Colon (tissue), 2 donors: ENCODE measurements around the gene LRP1B.

Experiments
- FAIRE-seq: peaks from 2 replicates; lab custom pipeline; 2012; peaks lifted over from hg19 to GRCh38; lab: Jason Lieb, UNC
- donor health status: control.
- donor health status: control.

The LRP1B gene

DNA sequence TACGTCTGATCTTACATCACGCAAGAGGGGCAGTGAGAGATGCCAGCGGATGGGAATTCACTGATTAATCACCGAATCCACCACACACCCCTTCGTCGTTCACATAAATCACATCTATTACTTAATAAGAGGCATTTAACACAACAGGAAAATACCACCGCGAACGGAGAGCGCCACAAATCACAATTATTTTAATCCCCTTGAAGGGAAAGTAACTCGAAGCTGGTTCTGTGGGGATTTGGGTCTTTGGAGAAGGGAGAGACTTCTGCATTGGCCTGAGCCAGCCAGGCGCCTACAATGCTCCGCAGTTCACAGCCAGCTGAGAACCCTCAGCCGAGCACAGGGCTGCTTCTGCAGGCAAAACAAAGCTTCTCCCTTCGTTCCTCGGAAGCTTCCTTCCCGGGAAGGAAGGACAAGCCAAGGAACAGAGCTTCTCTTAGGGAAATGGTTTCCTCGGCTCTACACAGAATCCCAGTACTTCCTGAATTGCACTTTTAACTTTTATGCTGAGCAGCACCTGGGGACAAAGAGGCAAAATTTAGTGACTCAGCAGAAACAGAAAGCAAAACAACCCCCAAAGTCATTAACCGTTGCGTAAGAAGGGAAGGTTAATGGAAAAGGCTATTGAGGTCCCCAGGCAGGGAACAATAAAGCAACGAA, at the start of gene LRP1B:
Gene LRP1B (minus strand): TSS at position 7 of the 660 bp plus-strand sequence. CDS start 287 bp downstream, outside the sequence.
- FAIRE-seq = no peak

DNA sequence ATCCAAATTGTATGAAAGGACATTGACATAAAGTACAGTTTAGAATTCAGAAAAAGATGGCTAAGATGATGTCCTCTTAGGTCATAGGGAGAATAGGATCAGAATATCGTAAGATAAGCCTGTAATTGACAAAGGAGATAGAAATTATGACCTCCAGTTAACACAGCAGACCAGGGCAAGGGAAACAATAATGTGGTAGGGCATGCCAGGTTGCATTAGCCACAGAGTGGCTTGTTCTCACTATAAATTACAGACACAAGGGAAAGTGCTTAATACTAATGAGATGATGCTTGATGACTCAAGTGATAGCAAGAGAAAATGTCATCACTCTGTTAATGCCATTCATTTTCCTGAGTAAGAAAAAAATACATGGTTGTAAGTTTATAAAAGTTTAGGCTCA, 48.9 kb upstream of the LRP1B start:
- FAIRE-seq = no peak

DNA sequence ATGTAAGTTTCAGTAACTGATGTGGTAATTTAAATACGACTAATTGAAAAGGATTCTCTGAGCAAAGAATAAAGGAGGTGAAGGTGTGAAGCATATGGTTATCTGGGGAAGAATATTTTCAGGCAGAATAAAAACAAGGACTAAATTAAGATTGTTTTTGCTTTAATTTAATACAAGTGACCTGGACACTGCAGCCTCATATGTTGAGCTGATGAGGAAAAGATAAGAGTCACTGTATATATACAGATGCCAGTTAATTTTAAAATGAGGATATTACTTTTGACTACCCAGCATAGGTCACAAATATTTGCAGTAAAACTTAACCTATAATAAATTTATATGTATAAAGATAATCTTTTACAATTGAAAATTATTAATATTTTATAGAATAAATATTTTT, 47.8 kb upstream of the LRP1B start:
- FAIRE-seq = no peak

DNA sequence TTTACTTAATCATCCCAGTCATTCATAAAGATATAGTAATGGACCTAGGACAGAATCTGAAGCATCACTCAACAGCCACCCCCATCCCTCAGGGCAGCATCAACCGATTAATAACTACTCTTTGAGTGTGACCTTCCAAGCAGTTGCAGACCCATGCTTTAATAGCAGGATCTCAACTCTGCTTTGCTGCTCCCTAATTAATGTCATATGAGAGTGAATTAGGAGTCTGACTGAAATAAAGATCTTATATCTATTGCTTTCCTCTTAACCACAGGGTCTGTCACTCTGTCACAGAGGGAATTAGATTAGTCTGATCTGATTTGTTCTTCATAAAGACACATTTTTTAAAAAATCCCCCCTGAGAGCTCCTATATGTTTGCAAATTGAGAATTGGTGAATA, 46.1 kb upstream of the LRP1B start:
- FAIRE-seq = no peak

DNA sequence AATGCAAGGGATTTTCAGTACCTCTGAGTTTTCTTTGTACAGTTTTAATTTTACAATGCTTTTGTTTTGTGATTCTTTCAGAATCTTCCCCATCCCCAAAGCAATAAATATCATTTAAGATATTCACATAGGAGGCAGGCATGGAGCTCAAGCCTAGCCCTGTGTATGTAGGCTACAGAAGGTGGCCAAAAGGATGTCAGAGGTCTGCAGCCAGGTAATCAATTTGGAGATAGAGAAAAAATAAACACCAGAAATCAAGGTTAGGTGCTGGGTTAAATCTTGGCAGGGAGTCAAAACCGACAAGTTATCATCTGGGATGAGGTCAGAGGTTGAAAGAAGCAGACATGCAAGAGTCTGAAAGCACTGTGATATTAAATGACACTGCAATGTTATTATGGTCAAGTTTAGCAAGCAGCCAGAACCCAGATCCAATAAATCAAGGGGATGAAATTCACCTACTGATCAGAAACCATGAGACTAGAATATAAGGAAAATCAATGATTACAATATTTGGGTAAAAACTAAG, 45.1 kb upstream of the LRP1B start:
- no peak for FAIRE-seq

DNA sequence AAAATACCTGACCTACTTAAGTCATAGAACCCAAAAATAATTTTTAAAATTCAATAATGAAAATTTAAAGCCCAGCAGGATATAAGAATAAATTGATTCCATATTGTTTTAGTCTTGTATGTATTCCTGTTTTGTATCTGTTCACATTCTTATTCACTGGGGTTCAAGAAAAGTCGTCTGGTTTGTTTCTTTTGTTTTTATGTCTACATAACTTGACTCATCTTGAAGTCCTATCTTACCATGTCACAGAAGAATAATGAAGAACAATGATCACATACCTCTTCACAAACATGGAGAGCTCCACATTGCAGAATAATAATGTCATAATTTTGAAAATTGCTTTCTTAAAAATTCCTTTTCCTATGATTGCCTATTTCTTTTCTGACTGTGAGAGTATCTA, 43.4 kb upstream of the LRP1B start:
- no peak for FAIRE-seq

DNA sequence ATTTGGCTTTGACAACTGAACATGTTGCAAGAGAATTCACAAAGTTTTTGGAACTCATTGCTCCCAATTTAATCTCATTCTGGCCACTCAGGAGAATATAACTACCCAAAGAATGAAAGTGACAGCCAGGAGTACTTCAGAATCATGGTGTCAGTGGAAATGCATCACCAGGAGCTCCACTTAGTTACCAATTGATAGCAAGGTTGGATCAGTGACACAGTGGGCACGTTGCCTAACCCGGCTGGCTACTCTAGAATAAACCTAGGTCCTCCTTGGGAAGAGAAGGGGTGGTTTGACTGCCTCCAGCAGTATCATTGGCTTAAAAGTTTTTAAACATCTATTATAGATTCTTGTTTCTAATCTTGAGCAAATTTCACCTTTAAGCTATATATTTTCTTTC, 40.0 kb upstream of the LRP1B start:
- no peak for FAIRE-seq

DNA sequence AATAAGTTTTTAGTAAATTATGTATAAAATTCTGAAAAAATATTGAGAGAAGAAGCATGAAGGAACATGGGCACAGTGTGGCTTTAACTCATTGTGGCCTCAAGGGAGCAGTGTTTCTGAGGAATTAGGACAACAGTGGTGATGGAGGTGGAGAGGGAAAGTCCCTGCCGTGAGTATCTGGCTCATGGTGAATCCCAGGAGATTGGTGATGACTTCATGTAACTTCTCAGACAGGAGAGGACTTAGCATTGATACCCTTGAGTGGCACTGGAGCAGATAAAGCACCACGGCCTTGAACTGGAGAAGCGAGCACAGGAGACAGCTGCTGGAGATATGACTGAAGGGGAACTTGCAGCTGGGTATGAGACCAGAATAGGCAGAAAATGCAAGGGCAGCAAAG, 35.0 kb upstream of the LRP1B start:
- FAIRE-seq = no peak

DNA sequence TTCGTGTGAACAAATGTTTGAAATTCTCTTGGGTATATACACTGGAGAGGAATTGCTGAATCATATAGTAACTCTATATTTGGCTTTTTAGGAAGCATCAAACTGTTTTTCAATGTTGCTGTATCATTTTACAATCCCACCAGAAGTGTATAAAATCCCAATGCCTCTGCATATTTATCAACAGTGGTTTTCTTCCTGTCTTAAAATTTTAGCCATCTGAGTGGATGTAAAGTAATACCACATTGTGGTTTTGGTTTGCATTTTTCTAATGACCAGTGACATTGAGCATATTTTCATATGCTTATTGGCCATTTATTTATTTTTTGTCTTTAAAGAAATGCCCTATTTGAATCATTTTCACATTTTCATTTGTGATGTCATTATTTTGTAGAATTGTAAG, 22.8 kb upstream of the LRP1B start:
- no peak for FAIRE-seq

DNA sequence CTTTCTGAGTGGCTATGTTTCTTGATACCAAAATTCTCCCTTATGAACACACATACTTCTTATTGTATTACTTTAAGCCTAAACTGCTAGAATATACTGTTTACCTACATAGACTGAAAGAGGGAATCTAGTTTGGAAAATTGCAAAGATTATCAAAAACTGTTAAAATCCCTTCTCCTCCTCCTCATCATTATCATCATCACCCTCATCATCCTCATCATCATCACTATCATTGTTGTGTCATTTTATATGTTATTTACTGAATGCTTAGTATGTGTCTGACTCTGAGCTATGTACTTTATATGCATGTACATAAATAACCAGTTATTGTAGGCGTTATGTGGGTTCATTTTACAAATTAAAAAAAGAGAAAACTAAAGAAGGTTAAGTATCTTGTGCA, 19.6 kb upstream of the LRP1B start:
- no peak for FAIRE-seq

DNA sequence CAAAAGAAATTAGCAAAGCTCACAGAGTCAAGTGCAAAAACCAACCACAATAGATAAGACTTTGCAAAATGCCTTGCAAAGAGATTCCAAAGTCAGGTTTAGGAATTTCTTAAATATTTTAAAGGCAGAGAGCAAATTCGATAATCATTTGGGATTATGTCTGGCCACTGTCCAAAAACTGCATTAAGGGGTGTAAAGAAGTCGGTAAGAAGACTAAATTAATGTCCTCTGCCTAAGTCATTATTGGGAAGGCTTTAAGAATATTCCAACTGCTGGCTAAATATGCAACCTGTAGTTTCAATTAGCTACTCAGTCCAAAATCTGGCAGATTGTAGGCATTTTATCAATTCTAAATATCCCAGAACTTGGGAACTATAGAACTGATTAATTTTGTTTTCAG, 13.7 kb upstream of the LRP1B start:
- no peak for FAIRE-seq

DNA sequence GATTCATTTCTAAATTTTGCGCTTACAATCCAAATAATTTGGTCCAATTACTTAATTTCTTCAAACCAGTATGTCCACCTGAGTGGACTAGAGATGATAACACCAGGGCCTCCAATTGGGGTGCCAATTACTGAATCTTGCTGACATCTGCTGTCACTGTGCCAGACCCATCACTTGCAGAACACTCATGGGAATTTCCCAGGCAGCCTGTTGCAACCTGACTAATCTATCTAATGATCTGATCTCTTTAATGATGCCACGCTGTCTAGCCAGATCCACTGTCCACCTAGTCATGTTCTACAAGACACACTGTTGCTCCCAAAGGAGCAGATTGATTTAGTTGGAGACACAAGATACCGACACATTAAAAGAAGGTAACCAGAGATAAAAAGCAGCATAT, 11.8 kb upstream of the LRP1B start:
- no peak for FAIRE-seq

DNA sequence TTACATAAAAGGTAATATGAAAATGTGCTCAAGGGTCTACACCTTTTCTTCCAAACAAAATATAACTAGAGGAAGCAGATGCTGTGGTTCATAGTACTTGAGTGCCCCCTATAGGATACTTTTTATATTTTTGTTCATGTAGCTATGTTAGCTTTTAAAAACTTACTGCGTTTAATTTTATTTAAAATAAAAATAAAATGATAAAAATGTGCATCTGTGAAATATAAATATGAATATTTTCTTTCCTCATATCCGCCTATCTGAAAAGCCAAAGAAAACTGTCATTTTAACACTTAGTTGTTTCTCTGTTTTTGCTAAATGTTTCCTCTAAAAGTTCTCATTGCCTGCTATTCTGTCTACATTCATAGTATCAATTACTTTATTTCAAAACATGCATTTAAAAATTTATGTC, 9.6 kb upstream of the LRP1B start:
- peak; percentile 65 for FAIRE-seq

DNA sequence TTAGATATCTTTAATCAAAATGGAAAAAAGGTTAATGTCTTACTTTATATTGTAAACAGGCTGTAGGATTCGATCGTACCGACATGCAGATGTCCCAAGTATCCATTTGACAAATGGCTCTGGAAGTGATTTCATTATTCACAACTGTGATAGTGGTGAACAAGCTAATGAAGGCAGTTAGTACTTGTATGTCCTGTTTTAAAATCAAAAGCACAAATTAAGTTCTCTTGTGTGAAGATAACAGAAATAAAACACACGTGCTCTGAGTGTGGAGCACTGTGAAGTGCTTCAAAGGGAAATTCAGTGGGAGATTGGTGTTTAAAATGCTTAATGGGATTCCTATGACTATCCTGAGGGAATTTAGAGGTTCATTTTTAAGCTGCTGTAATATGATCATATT, 8.6 kb upstream of the LRP1B start:
- no peak for FAIRE-seq

DNA sequence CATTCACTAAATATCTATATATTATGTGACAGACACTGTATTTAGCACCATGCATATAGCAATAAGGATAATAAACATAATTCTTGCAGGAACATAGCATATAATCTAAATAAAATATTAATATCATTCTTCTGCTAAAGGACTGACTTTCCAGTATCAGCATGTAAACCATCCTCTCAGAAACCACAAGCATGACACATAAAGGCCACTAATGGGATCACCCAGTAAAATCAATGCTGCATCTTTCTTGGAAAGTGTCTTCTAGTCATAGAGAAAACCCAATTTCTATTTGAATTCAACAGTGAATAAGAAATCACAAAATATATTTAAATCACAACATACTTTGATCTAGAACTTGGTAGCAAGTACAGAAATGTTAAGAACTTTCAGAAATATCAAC, 5.8 kb upstream of the LRP1B start:
- no peak for FAIRE-seq

DNA sequence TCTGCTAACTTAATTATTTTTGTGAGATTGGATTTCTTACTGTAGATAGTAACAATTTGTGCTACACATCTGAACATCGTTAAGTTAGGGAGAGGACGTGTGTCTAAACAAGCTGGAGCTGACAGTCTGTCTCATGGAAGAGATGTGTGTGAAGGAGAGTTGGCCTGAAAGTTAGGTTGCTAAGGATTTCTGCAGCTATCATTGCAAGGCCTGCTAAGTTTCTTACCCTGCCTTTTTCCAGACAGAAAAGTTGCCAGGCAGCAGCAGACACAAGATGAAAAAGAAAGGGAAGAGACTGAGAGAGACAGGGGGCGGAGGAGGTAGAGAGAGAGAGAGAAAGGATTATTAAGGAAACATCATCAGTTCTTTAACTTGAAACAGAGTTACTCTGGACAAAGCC, 4.1 kb upstream of the LRP1B start:
- FAIRE-seq = no peak

DNA sequence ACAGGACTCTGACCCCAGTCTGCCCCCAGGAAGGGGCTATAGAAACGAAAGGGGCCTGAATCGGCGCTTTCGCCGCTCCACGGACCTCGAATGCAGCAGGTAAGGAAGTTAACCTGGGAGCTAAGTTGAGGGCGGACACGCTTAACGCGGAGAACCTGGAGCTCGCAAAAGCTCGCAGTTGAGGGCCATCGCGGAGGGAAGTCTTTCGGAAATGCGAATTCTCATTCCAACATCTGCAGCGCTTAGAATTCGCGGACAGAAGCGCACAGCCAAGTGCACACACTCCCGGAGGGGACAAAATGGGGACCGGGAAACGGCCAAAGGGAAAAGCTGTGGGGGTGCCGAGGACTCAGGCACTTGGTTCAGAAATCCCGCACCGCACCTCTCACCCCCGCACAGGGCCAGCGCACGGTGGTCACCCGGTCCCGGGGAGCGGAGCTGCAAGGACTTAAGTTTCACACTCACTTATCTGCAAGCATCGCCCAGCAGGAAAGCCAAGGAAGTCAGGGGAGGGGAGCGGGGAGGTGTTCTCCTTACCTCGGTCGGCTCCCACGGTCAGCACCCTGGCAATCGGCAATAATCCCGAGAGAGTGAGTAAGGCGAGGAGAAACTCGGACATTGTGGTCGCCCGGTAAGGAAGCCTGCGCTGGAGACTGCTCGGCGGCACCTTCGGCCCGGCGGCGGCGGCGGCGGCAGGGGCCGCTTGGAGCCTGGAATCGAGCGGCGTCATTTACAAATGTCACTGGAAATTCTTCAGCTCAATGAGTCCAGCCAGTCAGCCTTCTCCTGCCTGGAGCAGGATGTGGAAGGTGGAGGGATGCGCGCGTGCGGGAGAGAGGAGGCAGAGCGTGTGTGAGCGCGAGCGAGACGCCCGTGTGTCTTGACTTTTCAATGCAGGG, 456 bp downstream of the LRP1B start:
- FAIRE-seq = no peak

DNA sequence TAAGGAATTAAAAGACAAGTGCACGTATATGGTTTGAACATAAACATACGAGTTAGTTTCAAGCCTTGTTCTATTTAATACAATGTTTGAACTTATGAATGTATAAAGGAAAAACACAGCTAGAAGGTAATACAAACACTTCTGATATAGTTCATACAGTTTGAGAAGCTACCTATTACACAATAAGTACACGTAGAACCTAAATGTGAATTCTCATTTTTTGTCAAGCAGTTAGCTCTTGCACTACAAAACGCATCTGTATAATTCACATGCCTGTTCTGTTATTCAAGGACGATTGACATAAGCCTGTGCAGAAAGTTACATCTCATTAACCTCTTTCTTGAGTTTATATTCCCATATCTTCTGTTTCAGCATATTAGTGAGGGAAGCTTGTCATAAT, 2.7 kb downstream of the LRP1B start:
- FAIRE-seq = no peak

DNA sequence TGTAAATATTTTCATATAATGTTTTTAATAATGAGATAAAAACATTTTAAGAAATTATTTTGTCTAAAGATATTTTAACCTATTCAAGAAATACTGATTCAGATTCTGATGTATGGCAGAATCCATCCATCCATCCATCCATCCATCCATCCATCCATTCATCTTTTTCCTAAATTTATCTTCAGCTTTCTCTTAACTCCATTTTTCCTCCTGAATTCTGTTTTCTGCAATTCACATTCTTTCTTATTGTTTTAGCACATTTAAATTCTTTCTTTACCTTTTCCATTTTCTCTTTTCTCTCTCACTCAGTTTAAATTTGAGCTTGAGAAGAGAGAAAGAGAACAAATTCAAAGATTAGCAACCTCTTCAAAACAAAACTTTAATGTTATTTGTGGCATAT, 3.6 kb downstream of the LRP1B start:
- no peak for FAIRE-seq

DNA sequence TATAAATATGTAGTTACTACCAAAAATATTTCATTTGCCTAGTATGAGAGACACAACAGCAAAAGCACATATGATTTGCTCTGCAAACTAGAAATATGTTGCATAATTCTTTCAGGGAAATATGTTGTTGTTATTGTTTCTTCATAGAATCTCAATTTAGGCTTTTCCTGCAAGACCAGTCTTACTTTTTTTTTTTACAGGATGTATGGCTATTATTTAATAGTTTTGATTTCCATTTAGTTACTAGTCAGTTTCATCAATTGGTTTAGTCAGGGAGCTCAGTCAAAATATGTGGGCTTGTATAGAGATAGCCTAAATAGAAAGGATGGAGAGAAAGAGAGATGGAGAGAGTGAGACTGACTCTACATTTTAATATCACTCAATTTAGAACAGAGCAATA, 6.1 kb downstream of the LRP1B start:
- no peak for FAIRE-seq

DNA sequence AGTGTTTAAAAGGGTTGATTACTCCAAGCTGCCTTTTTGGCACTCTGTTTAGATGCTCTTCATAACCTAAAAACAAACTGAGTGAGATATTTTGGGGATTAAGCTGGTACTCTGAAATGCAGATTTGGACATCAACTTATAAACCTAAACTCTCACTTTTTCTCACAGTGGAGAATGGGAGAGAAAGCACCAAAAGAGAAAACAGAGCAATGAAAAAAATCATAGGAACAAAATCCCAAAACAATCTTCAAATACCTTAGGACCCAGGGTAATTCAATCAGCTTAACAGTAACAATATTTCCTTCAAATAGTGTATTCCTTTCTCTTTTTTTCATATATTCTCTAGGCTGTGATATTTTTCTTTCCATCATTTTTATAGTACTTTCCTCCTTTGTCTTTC, 11.5 kb downstream of the LRP1B start:
- no peak for FAIRE-seq

DNA sequence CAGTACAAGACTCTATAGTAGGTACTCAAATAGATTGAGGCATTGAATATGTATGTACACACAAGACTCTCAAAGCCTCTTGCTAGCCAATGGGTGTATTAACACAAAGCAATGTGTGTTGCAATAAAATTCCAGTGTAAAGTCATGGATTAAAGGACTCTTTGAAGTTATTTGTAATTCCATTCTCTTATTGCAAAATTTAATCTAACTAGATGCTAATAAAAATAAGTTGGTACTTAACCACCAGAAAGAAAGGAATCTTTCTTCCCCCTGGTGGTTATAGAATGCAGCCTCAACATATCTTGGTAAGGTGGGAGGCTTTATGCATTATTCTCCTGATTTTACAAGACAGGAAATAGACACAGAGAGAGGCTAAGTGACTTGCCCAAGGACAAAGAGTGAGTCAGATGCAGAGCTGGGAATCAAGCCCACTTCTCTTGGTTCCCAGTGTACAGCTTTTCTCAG, 18.0 kb downstream of the LRP1B start:
- no peak for FAIRE-seq

DNA sequence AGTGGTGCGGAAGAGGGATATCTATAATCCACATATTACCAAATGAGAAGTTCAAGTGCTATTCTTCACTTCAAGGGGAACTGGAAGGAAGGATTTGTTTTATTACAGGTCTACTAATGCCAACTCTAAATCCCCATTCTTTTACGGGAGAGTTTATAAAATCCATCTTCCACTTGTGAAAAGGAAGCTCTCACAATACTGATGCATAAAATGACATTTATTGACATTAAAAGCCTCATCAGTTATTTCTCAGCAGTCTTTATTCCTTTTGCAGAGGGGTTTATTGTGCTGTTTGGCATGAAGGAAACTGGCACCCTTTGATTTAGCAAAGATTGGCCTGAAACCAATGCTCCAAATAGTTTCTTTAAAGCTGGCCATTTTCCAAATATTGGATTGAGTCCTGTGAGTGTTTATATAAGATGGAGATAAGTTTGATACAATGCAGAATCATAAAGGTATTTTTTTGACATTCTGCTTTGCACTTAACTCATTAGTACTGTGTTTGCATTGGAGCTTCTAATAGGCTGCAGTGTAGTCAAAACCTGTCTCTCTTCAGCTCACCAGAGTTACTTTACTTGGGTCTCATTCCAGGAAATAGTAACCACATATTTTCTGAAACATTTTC, 26.6 kb downstream of the LRP1B start:
- no peak for FAIRE-seq
